Measurements from ENCODE around the gene SAFB. TPM values are rescaled to one million over a fixed set of nuclear protein-coding genes. Genes with fewer than 3 reads are reported as not detected.

The SAFB gene
- total RNA-seq, 1 experiment from 2014 or later, result 135 TPM

DNA sequence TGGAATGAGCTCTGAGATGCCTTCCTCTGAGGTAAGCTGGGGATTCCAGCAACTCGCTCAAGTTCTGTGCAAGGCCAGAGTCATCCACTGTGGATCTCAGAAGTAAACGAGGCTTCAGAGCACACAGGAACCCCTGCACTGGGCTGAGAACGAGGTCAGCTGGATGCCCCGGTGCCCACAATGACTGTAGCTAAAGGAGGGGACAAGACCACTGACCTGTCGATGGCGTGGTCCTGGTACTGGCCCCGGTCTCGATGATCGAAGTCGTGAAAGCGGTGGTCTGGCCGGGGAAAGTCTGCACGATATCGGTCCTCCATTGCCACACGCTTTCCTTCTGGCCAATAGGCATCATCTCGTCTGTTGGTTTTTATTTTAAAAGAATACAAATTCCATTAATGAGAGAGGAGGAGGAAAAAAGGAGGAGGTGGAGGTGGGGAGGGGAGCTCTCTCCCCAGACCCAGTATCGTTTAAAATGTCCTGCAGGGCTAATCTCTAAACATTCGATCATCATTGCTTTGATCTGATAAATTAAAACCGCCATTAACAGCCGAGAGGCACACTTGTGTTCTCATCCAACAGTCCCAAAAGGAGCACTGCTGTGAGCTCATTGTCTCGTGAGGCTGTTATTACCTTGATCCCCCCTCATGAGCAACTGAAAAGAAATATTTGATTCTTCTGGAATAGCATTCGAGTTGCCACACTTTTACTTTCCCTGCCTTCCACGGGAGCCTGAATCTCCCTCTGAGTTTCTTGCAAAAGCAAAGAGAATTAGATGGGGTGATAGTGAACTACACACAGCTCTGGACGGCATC is 30.1 kb upstream of the SAFB start:
- POLR2A ChIA-PET, result interaction anchor here (1.0 to 1.1 kb wide), 2 partner anchors 9 to 28 kb away, joined by 3 read pairs; no protein-coding TSS in a partner anchor
- Mint-ChIP-seq H3K27ac (ENCODE audit: low read depth, unreplicated experiment) (no peak overlapping the region), H3K36me3 (ENCODE audit: insufficient read depth, unreplicated experiment) (peaks cover 85% of the 10 kb centered on the region), H3K4me3 (ENCODE audit: unreplicated experiment) (no peak overlapping the region), H3K4me1 (ENCODE audit: insufficient read depth, unreplicated experiment) (no peaks in the 10 kb centered on the region), H3K27me3 (ENCODE audit: insufficient read depth, unreplicated experiment) (no peaks in the 10 kb centered on the region), H3K9me3 (ENCODE audit: unreplicated experiment) (no peaks in the 10 kb centered on the region)
- no TSS peak for BruUV-seq (replicated peaks)
- CTCF ChIA-PET, result interaction anchor here (0.5 to 1.0 kb wide), 3 partner anchors 14 to 1155 kb away, joined by 3 to 5 read pairs (median 4); no protein-coding TSS in a partner anchor
- intact Hi-C loops (cut with micrococcal nuclease), result no loop called here
- TF ChIP-seq, protein P1, sequence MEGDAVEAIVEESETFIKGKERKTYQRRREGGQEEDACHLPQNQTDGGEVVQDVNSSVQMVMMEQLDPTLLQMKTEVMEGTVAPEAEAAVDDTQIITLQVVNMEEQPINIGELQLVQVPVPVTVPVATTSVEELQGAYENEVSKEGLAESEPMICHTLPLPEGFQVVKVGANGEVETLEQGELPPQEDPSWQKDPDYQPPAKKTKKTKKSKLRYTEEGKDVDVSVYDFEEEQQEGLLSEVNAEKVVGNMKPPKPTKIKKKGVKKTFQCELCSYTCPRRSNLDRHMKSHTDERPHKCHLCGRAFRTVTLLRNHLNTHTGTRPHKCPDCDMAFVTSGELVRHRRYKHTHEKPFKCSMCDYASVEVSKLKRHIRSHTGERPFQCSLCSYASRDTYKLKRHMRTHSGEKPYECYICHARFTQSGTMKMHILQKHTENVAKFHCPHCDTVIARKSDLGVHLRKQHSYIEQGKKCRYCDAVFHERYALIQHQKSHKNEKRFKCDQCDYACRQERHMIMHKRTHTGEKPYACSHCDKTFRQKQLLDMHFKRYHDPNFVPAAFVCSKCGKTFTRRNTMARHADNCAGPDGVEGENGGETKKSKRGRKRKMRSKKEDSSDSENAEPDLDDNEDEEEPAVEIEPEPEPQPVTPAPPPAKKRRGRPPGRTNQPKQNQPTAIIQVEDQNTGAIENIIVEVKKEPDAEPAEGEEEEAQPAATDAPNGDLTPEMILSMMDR (IDR thresholded peaks at IDR 0.05; ENCODE audit: unreplicated experiment), result no peak
- DNase-seq (ENCODE audit: unreplicated experiment), result no peak

- H3K4me3 Mint-ChIP-seq (ENCODE audit: unreplicated experiment), result no peak overlapping the region
- intact Hi-C loops (cut with micrococcal nuclease), result no loop called here
- no peaks in the 10 kb centered on the region for H3K4me1 Mint-ChIP-seq (ENCODE audit: insufficient read depth, unreplicated experiment)
- DNase-seq (ENCODE audit: unreplicated experiment), result no peak
- ChIA-PET CTCF (interaction anchor here (0.6 to 0.8 kb wide), 2 partner anchors 62 to 1156 kb away, joined by 3 to 4 read pairs; no protein-coding TSS in a partner anchor), POLR2A (interaction anchor here (1.1 kb wide), 1 partner anchor 9 kb away, joined by 3 read pairs; no protein-coding TSS in a partner anchor)
- BruUV-seq (replicated peaks), result no TSS peak
- H3K36me3 Mint-ChIP-seq (ENCODE audit: insufficient read depth, unreplicated experiment), result peaks cover 90% of the 10 kb centered on the region
- TF ChIP-seq, protein P1 (IDR thresholded peaks at IDR 0.05; ENCODE audit: unreplicated experiment), result no peak
- no peaks in the 10 kb centered on the region for H3K9me3 Mint-ChIP-seq (ENCODE audit: unreplicated experiment)
- H3K27ac Mint-ChIP-seq (ENCODE audit: low read depth, unreplicated experiment), result no peak overlapping the region
- H3K27me3 Mint-ChIP-seq (ENCODE audit: insufficient read depth, unreplicated experiment), result no peaks in the 10 kb centered on the region
These were observed 29.3 kb upstream of the SAFB start for GRCh38 chr19:5593343-5594255.

DNA sequence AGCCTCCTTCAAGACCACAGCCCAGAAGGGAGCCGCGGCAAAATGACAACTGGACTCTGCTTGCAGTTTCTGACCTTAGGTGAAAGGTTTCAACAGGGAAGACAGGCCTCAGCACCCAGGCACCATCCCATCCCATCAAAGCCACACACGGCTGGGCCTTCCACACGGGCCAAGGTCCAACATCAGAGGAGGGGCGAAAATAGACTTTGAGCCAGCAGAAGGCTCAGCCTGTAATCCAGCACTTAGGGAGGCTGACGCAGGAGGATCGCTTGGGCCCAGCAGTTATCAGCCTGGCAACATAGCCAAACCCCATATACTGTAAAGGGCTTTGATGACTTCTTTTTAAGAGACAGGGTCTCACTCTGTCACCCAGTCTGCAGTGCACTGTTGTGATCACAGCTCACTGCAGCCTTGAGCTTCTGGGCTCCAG is 28.3 kb upstream of the SAFB start:
- H3K4me3 Mint-ChIP-seq (ENCODE audit: unreplicated experiment), result no peak overlapping the region
- POLR2A ChIA-PET, result no interaction called here
- CTCF ChIA-PET, result interaction anchor here (0.5 to 0.8 kb wide), 2 partner anchors 36 to 61 kb away, joined by 3 read pairs; no protein-coding TSS in a partner anchor

More for the DNA sequence above, 28.3 kb upstream of the SAFB start:
- no peaks in the 10 kb centered on the region for H3K27me3 Mint-ChIP-seq (ENCODE audit: insufficient read depth, unreplicated experiment)
- TF ChIP-seq, protein P1 (IDR thresholded peaks at IDR 0.05; ENCODE audit: unreplicated experiment), result no peak
- no peaks in the 10 kb centered on the region for H3K4me1 Mint-ChIP-seq (ENCODE audit: insufficient read depth, unreplicated experiment)
- H3K36me3 Mint-ChIP-seq (ENCODE audit: insufficient read depth, unreplicated experiment), result peaks cover 96% of the 10 kb centered on the region
- intact Hi-C loops (cut with micrococcal nuclease), result no loop called here
- no TSS peak for BruUV-seq (replicated peaks)
- DNase-seq (ENCODE audit: unreplicated experiment), result no peak
- H3K27ac Mint-ChIP-seq (ENCODE audit: low read depth, unreplicated experiment), result no peak overlapping the region
- no peaks in the 10 kb centered on the region for H3K9me3 Mint-ChIP-seq (ENCODE audit: unreplicated experiment)

All from MCF 10A (cell line).